GM23338 (cell line): Measurements from ENCODE around the gene RPL39L. TPM values are rescaled to one million over a fixed set of nuclear protein-coding genes. Genes with fewer than 3 reads are reported as not detected.
A peak's percentile ranks its signal among the peaks of the same experiment; 100 is the strongest.

Experiments used
- ATAC-seq: fragments of 200-7000 bp; cut with Tn5 transposase; 3 replicates; pipeline ENCODE4 v1.9.1; 2020
- DNase-seq: peaks from one replicate; pipeline ENCODE4 v3.0.0-alpha.2; 2015; ENCODE audit warnings: low spot score
- H2AFZ ChIP-seq: fragments of 200-600 bp; sonication (generic); 2 replicates; pipeline ENCODE4 v1.8.0; 2016; ENCODE audit warnings: antibody characterized with exemption, mild to moderate bottlenecking, moderate library complexity
- H3F3A ChIP-seq: fragments of 200-600 bp; sonication (generic); replicated peaks from 2 replicates; pipeline ENCODE4 v1.8.0; 2017; ENCODE audit warnings: antibody characterized with exemption, mixed run types, low read depth
- H3K27ac ChIP-seq: fragments of 200-600 bp; sonication (generic); 2 replicates; pipeline ENCODE4 v1.6.1; 2016; ENCODE audit warnings: low read depth
- H3K27me3 ChIP-seq: fragments of 200-600 bp; sonication (generic); 2 replicates; pipeline ENCODE4 v1.8.0; 2016; ENCODE audit warnings: mild to moderate bottlenecking, mixed run types, moderate library complexity; ENCODE audit not compliant: insufficient read depth
- H3K36me3 ChIP-seq: fragments of 200-600 bp; sonication (generic); 2 replicates; pipeline ENCODE4 v1.8.0; 2016; ENCODE audit warnings: mild to moderate bottlenecking; ENCODE audit not compliant: insufficient read depth
- H3K4me1 ChIP-seq: fragments of 200-600 bp; sonication (generic); 2 replicates; pipeline ENCODE4 v1.8.0; 2016; ENCODE audit warnings: mild to moderate bottlenecking, moderate library complexity; ENCODE audit not compliant: insufficient read depth
- H3K4me2 ChIP-seq: fragments of 200-600 bp; sonication (generic); 2 replicates; pipeline ENCODE4 v1.7.1; 2017; ENCODE audit warnings: mixed run types
- H3K4me3 ChIP-seq: fragments of 200-600 bp; sonication (generic); 2 replicates; pipeline ENCODE4 v1.6.1; 2016; ENCODE audit warnings: mixed run types
- H3K79me2 ChIP-seq: fragments of 200-600 bp; sonication (generic); replicated peaks from 2 replicates; pipeline ENCODE4 v1.8.0; 2017; ENCODE audit warnings: mild to moderate bottlenecking; ENCODE audit not compliant: insufficient read depth
- H3K9me2 ChIP-seq: fragments of 200-600 bp; sonication (generic); 2 replicates; pipeline ENCODE4 v1.8.0; 2017; ENCODE audit not compliant: insufficient read depth
- H4K20me1 ChIP-seq: fragments of 200-600 bp; sonication (generic); replicated peaks from 2 replicates; pipeline ENCODE4 v1.8.0; 2017; ENCODE audit warnings: mild to moderate bottlenecking; ENCODE audit not compliant: insufficient read depth
- H3K27ac Mint-ChIP-seq: 2 replicates; pipeline ENCODE4 v1.8.0; 2020; ENCODE audit warnings: inconsistent platforms, mild to moderate bottlenecking, moderate library complexity, mixed read lengths
- H3K27me3 Mint-ChIP-seq: 3 replicates; pipeline ENCODE4 v1.8.0; 2022; ENCODE audit warnings: low read depth, mild to moderate bottlenecking, moderate library complexity, mixed read lengths, inconsistent platforms; ENCODE audit not compliant: insufficient read depth, poor library complexity
- H3K36me3 Mint-ChIP-seq: 3 replicates; pipeline ENCODE4 v1.8.0; 2021; ENCODE audit warnings: low read depth, mild to moderate bottlenecking, inconsistent platforms, moderate library complexity, mixed read lengths
- H3K4me1 Mint-ChIP-seq: 3 replicates; pipeline ENCODE4 v1.8.0; 2020; ENCODE audit warnings: mild to moderate bottlenecking, inconsistent platforms, mixed read lengths
- H3K4me3 Mint-ChIP-seq: 3 replicates; pipeline ENCODE4 v1.8.0; 2021; ENCODE audit warnings: moderate library complexity, mild to moderate bottlenecking, inconsistent platforms, mixed read lengths
- H3K9me3 Mint-ChIP-seq: 3 replicates; pipeline ENCODE4 v1.8.0; 2020; ENCODE audit warnings: moderate library complexity, mild to moderate bottlenecking, inconsistent platforms, mixed read lengths
- CTCF ChIP-seq, 2 experiments: fragments of 200-600 bp in 1 of 2; sonication (generic) in 1 of 2; conservative IDR thresholded peaks; 2 replicates each; pipeline versions ENCODE4 v1.5.1 to v1.6.1; 2016 to 2017; ENCODE audit warnings: antibody characterized with exemption in 2 of 2, low read depth in 2 of 2, mild to moderate bottlenecking in 2 of 2, moderate library complexity in 1 of 2
- JUNB ChIP-seq: IDR thresholded peaks from one replicate; pipeline ENCODE4 v1.6.1; 2016; ENCODE audit warnings: antibody characterized with exemption; ENCODE audit not compliant: unreplicated experiment
- REST ChIP-seq: IDR thresholded peaks from one replicate; pipeline ENCODE4 v1.6.1; 2018; ENCODE audit warnings: antibody characterized with exemption; ENCODE audit not compliant: unreplicated experiment
- STAT1 ChIP-seq: IDR thresholded peaks from one replicate; pipeline ENCODE4 v1.6.1; 2016; ENCODE audit warnings: antibody characterized with exemption; ENCODE audit not compliant: unreplicated experiment
- ZNF331 ChIP-seq: fragments of 250-450 bp; sonication (Bioruptor Pico); IDR thresholded peaks from 2 replicates; pipeline ENCODE4 v1.5.0; 2020; ENCODE audit warnings: low read depth, mild to moderate bottlenecking, moderate library complexity
- ZNF462 ChIP-seq: fragments of 250-450 bp; sonication (Bioruptor Pico); IDR thresholded peaks from 2 replicates; pipeline ENCODE4 v1.5.0; 2020; ENCODE audit warnings: mild to moderate bottlenecking, moderate library complexity
- polyA plus RNA-seq: library from polyadenylated mRNA; unstranded; fragments of >200 nt; fragmentation: Nextera tagmentation; extraction: Ambion mirVana; gene quantifications from 2 replicates; pipeline ENCODE4 v1.2.1, GENCODE V29; 2016
- total RNA-seq: library from RNA; depleted of rRNA; stranded (reverse); fragments of >200 nt; shearing (Covaris generic); gene quantifications from 2 replicates; pipeline ENCODE4 v1.2.3, GENCODE V29; 2014

RPL39L gene
- total and polyA plus RNA-seq, 2 experiments from 2014 or later, result 70.6 to 155 TPM

GRCh38 chr3:187166750-187167149 is 27.5 kb upstream of the RPL39L start (continued):
- TF ChIP-seq REST (no peak), STAT1 (no peak), CTCF (conservative IDR thresholded peaks at IDR 0.05; ENCODE audit: low read depth in 2 of 2) (no peak), ZNF331 (CRISPR knock-in tag) (no peak), JUNB (no peak)

GRCh38 chr3:187165144-187165543 is 25.8 kb upstream of the RPL39L start:
- H3K36me3 ChIP-seq, result peaks cover 5% of the 10 kb centered on the region; the same call in 1 of the 2 replicates
- no peak overlapping the region for H3K27ac Mint-ChIP-seq
- peaks cover 10% of the 10 kb centered on the region for H3K79me2 ChIP-seq
- H3K4me1 ChIP-seq, result peaks cover 40% of the 10 kb centered on the region
- peak overlapping the region; percentile 17; the same call in 1 of the 2 replicates for H3K4me3 ChIP-seq
- H3K36me3 Mint-ChIP-seq, result peaks cover 10% of the 10 kb centered on the region; the same call in 2 of the 3 replicates
- H3K4me1 Mint-ChIP-seq, result peaks cover 31% of the 10 kb centered on the region
- peak overlapping the region; percentile 54 for H3K4me2 ChIP-seq
- H2AFZ ChIP-seq, result no peak overlapping the region
- no peaks in the 10 kb centered on the region for H3K9me2 ChIP-seq
- H3F3A ChIP-seq, result peaks cover 18% of the 10 kb centered on the region
- ATAC-seq, result peak; percentile 97
- H3K4me3 Mint-ChIP-seq, result no peak overlapping the region
- H4K20me1 ChIP-seq, result 0 out of 2 replicates have a peak, but pooled peaks cover 5% of the 10 kb centered on the region
- peak; percentile 95 for DNase-seq
- peak; percentile 56; the same call in 1 of the 2 replicates for TF ChIP-seq ZNF462 (CRISPR knock-in tag)
- peak; percentile 62 to 85 for TF ChIP-seq CTCF (conservative IDR thresholded peaks at IDR 0.05; ENCODE audit: low read depth in 2 of 2)
- TF ChIP-seq REST, result no peak
- H3K27ac ChIP-seq, result peak overlapping the region; percentile 45
- no peaks in the 10 kb centered on the region for H3K27me3 ChIP-seq
- H3K27me3 Mint-ChIP-seq, result peaks cover 2% of the 10 kb centered on the region
- peaks cover 3% of the 10 kb centered on the region; the same call in 1 of the 3 replicates for H3K9me3 Mint-ChIP-seq
